CD4-positive, alpha-beta T cell treated with Interleukin-15 for 4 hours (primary cell): ENCODE data around the gene LRRK1.

Source experiments
- DNase-seq: peaks from one replicate; pipeline ENCODE4 v3.0.0-alpha.2; 2020; ENCODE audit warnings: low spot score

The LRRK1 gene

GRCh38 chr15:100892013-100892355 lies 27.2 kb upstream of the LRRK1 start:
- DNase-seq, result no peak

GRCh38 chr15:100893261-100893963 lies 25.7 kb upstream of the LRRK1 start:
- DNase-seq, result no peak

DNA sequence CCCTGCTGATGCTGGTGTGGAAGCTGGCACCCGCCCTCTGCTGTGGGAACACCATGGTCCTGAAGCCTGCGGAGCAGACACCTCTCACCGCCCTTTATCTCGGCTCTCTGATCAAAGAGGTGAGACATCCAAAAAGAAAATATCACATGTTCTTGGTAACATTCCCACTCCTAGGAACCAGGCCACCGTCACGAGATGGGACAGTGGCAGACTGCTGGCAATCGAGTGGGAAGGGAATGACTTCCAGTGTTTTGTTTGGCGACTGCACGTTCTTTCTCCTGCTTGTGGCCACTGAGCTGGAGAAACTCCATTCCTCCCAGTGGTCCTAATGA lies 25.2 kb upstream of the LRRK1 start:
- DNase-seq, result no peak

GRCh38 chr15:100895721-100896120 lies 23.4 kb upstream of the LRRK1 start:
- DNase-seq, result no peak

DNA sequence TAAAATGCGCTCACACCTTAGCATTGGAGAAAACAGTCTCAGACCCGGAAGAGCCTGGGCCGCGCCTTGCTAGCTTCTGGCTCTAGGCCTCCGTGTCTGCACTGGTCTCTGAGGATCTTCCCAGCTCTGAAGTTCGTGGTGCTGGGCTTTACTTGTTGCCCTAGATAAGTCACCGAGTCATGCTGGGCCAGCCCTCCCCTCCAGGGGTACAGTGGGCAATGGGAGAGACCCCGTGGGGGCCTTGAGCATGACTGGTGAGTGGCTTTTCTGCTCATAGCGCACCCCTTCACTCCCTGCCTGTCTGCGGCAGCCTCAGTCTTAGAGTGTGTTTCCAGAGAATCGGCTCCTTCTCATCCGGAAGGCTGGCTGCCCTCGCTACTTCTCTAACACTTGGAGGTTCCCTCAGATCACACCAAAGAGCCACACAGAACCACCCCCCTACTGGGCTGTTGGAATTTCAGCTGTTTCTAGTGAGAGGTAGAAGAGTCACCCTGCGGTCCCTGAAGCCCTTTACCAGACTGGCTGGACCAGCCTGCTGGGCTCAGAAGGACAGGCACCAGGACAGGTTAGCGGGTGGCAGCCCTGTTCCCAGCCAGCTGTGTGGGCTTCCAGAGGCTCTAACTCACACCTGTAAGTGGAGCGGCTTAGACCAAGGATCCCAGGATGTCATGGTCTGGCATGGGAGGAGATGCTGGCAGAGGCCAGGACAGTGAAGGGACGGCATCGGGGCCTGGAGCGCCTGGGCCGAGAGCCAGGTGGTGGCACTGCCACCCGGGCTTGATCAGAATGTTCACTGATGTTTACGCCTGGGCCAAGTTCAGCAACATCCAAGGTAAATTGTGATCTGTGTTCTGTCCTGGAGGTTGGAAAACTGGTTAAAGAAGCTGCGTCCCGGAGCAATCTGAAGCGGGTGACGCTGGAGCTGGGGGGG lies 21.7 kb upstream of the LRRK1 start:
- DNase-seq, result no peak

GRCh38 chr15:100898152-100898490 lies 21.0 kb upstream of the LRRK1 start:
- DNase-seq, result no peak

- no peak for DNase-seq
Measured at GRCh38 chr15:100898661-100899462, 20.3 kb upstream of the LRRK1 start.

- no peak for DNase-seq
Measured at GRCh38 chr15:100899601-100900000, 19.6 kb upstream of the LRRK1 start.

- DNase-seq, result no peak
Measured at GRCh38 chr15:100900136-100900794, 18.9 kb upstream of the LRRK1 start.

DNA sequence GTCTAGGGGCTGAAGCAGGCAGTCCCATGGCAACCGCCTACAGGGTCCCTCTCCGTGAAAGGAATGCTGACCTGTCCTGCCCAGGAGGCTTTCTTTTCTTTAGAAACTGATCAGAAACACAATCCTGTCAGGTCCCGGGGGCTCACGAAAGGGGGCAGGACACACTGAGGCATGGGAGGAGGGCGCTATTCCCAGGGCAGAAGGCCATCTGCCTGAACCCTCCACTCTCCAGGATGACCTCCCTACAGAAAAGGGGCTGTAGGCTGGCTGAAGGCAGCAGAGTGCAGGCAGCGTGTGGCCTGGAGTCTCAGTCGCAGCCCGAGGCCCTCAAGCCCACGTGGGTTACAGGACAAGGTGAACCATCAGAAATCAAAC lies 18.4 kb upstream of the LRRK1 start:
- DNase-seq, result no peak

GRCh38 chr15:100901296-100901695 lies 17.9 kb upstream of the LRRK1 start:
- DNase-seq, result no peak

- DNase-seq, result no peak
Measured at GRCh38 chr15:100901702-100902435, 17.3 kb upstream of the LRRK1 start.

- no peak for DNase-seq
Measured at GRCh38 chr15:100902436-100903167, 16.6 kb upstream of the LRRK1 start.

- no peak for DNase-seq
Measured at GRCh38 chr15:100903168-100903554, 16.0 kb upstream of the LRRK1 start.

DNA sequence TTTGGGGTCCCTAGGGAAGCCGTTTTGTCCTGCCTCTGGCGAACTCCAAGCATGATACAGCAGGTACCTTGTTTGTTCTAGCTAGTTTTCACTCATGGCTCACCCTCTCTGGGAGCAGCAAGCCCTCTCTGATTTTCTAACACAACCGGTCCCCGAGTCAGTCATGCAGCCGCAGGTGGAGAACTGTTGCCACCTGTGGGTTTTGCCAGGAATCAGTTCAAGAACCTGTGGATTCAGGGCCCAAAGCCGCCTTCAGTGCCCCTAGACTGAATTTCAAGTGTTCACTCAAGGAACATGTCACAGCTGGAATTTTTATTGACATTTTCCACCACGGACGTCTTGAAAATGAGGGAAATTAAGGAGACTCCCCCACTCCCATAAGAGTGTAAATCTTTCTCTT lies 13.3 kb upstream of the LRRK1 start:
- no peak for DNase-seq

GRCh38 chr15:100908466-100908865 lies 10.7 kb upstream of the LRRK1 start:
- no peak for DNase-seq

GRCh38 chr15:100909565-100909964 lies 9.6 kb upstream of the LRRK1 start:
- DNase-seq, result no peak

GRCh38 chr15:100909989-100910955 lies 8.9 kb upstream of the LRRK1 start:
- DNase-seq, result no peak

- DNase-seq, result no peak
Measured at GRCh38 chr15:100911086-100911485, 8.1 kb upstream of the LRRK1 start.

GRCh38 chr15:100913961-100914360 lies 5.2 kb upstream of the LRRK1 start:
- DNase-seq, result no peak
